ENCODE measurements around the gene ATP5ME.
A peak's percentile ranks its signal among the peaks of the same experiment; 100 is the strongest.

The ATP5ME gene

GRCh38 chr4:675980-676870 is 2.1 kb upstream of the ATP5ME start:
- no peak for TF ChIP-seq PATZ1 (CRISPR knock-in tag; IDR thresholded peaks at IDR 0.05; ENCODE audit: borderline replicate concordance)
- no peak for TF ChIP-seq ZNF565 (CRISPR knock-in tag; conservative IDR thresholded peaks at IDR 0.05; ENCODE audit: low read depth)
- TF ChIP-seq BACH2 (CRISPR knock-in tag; IDR thresholded peaks at IDR 0.05; ENCODE audit: borderline replicate concordance) = no peak
- TF ChIP-seq RARB (CRISPR knock-in tag; IDR thresholded peaks at IDR 0.05) = no peak
- no peak for TF ChIP-seq ZNF8 (CRISPR knock-in tag; IDR thresholded peaks at IDR 0.05)
- no peak for TF ChIP-seq ARNTL (CRISPR knock-in tag; IDR thresholded peaks at IDR 0.05; ENCODE audit: borderline replicate concordance, low read depth)
- no peak for ATAC-seq

- TF ChIP-seq RARB (CRISPR knock-in tag; IDR thresholded peaks at IDR 0.05) (no peak), ZFP30 (CRISPR knock-in tag; IDR thresholded peaks at IDR 0.05) (no peak), ISL1 (CRISPR knock-in tag; IDR thresholded peaks at IDR 0.05) (no peak), CSRNP3 (CRISPR knock-in tag; IDR thresholded peaks at IDR 0.05) (no peak), TCF4 (CRISPR knock-in tag; IDR thresholded peaks at IDR 0.05; ENCODE audit: borderline replicate concordance) (no peak), ARNTL (CRISPR knock-in tag; IDR thresholded peaks at IDR 0.05; ENCODE audit: borderline replicate concordance, low read depth) (no peak), ZC3H10 (CRISPR knock-in tag; IDR thresholded peaks at IDR 0.05) (no peak), TSHZ2 (CRISPR knock-in tag; IDR thresholded peaks at IDR 0.05) (no peak), ZNF8 (CRISPR knock-in tag; IDR thresholded peaks at IDR 0.05) (no peak), CREB5 (CRISPR knock-in tag; IDR thresholded peaks at IDR 0.05; ENCODE audit: low read depth) (no peak), SNAI2 (CRISPR knock-in tag; IDR thresholded peaks at IDR 0.05) (no peak), OSR1 (CRISPR knock-in tag; IDR thresholded peaks at IDR 0.05) (no peak), CSDC2 (CRISPR knock-in tag; IDR thresholded peaks at IDR 0.05) (no peak), GLIS3 (CRISPR knock-in tag; IDR thresholded peaks at IDR 0.05) (no peak), ZNF565 (CRISPR knock-in tag; conservative IDR thresholded peaks at IDR 0.05; ENCODE audit: low read depth) (no peak), POU6F1 (CRISPR knock-in tag; IDR thresholded peaks at IDR 0.05; ENCODE audit: borderline replicate concordance, low read depth) (no peak), ESRRG (CRISPR knock-in tag; IDR thresholded peaks at IDR 0.05) (no peak), ZFP3 (CRISPR knock-in tag; IDR thresholded peaks at IDR 0.05) (no peak), TOX (CRISPR knock-in tag; IDR thresholded peaks at IDR 0.05; ENCODE audit: borderline replicate concordance) (no peak)
- ATAC-seq = peak; percentile 25
These were observed 1.2 kb upstream of the ATP5ME start for GRCh38 chr4:675036-675882.

Data from SK-N-SH treated with all-trans-retinoic acid at 6 μM for 48 hours (cell line).